Aorta (tissue), 5 donors: Measurements from ENCODE around the gene POLR2E. TPM values are rescaled to one million over a fixed set of nuclear protein-coding genes. Genes with fewer than 3 reads are reported as not detected.
"Not testable (repeated sequence)": the region's sequence is repeated elsewhere in the genome, so short reads cannot be mapped to it uniquely, and the experiment has no call there.

Experiments used
- ATAC-seq: fragments of 200-7000 bp; cut with Tn5 transposase; one replicate; pipeline ENCODE4 v1.9.1; 2022; ENCODE audit warnings: moderate library complexity; ENCODE audit not compliant: low FRiP score
- DNase-seq, 2 donors: peaks; one replicate each; pipeline ENCODE4 v3.0.0-alpha.2; 2020
- H3K27ac ChIP-seq, 2 donors: one replicate each; pipeline ENCODE4 v1.5.1; 2013; ENCODE audit warnings: low read length in 2 of 2, mild to moderate bottlenecking in 2 of 2, moderate library complexity in 2 of 2, control low read depth in 1 of 2, inconsistent platforms in 1 of 2, low read depth in 1 of 2
- H3K27me3 ChIP-seq, 2 donors: one replicate each; pipeline ENCODE4 v1.6.1; 2013; ENCODE audit warnings: control low read depth in 1 of 2, low read length in 1 of 2, mild to moderate bottlenecking in 1 of 2, moderate library complexity in 1 of 2; ENCODE audit not compliant: insufficient read depth in 2 of 2, control insufficient read depth in 1 of 2
- H3K36me3 ChIP-seq, 2 donors: one replicate each; pipeline ENCODE4 v1.6.1; 2013; ENCODE audit warnings: control low read depth in 1 of 2, low read length in 1 of 2, mild to moderate bottlenecking in 1 of 2; ENCODE audit not compliant: insufficient read depth in 2 of 2, control insufficient read depth in 1 of 2
- H3K4me1 ChIP-seq, 2 donors: one replicate each; pipeline ENCODE4 v1.6.1; 2013; ENCODE audit warnings: low read length in 2 of 2, control low read depth in 1 of 2, mild to moderate bottlenecking in 1 of 2, moderate library complexity in 1 of 2; ENCODE audit not compliant: insufficient read depth in 2 of 2, control insufficient read depth in 1 of 2
- H3K4me3 ChIP-seq, 2 donors: one replicate each; pipeline ENCODE4 v1.5.1; 2013; ENCODE audit warnings: low read length in 2 of 2, control low read depth in 1 of 2, mild to moderate bottlenecking in 1 of 2
- H3K9me3 ChIP-seq: one replicate; pipeline ENCODE4 v1.6.1; 2013; ENCODE audit warnings: mild to moderate bottlenecking, low read length; ENCODE audit not compliant: control insufficient read depth
- WGBS, 2 donors: extraction: QIAGEN DNeasy Blood & Tissue Kit; methylation state at CpG; one replicate each; pipeline ENCODE4 v1.1.7; 2013; 5-methylcytosine and 5-hydroxymethylcytosine counted together
- intact Hi-C, 2 donors: fragments of 100-400 bp; cut with DNase I; formaldehyde crosslinking; loops; one replicate each; pipeline versions ENCODE4 v1.14.2 to v1.15.0; 2022
- polyA plus RNA-seq, 2 donors: library from polyadenylated mRNA; stranded (reverse); fragments of 200-250 nt; gene quantifications; one replicate each; pipeline ENCODE4 v1.2.3, GENCODE V29; 2013
- total RNA-seq, 2 donors: library from RNA; stranded (reverse); fragmentation: NEBNext Ultra II Directional; extraction: Animal tissue kit (Norgen Biotek cat#: 25700); gene quantifications; one replicate each; pipeline ENCODE4 v1.2.1, GENCODE V29; 2021
- donor health status: healthy with polysubstance abuse.
- donor health status: Bipolar disorder and iron deficiency.
- donor health status: DM: no; HTN: no; CAD: no.
- donor health status: DM: no; HTN: no; CAD: no.
- donor health status: DM: yes; HTN: yes; CAD: no.

POLR2E gene
- total and polyA plus RNA-seq, 4 donors, result 83.5 to 116 (median 93.6) TPM

- no peaks in the 10 kb centered on the region for H3K27me3 ChIP-seq
- no peaks in the 10 kb centered on the region for H3K9me3 ChIP-seq
- no peak overlapping the region for H3K4me3 ChIP-seq
- peaks cover 0 to 6% of the 10 kb centered on the region in 2 donors for H3K36me3 ChIP-seq
- H3K4me1 ChIP-seq, result no peaks in the 10 kb centered on the region
- intact Hi-C loops, result no loop called here
- 93 to 96% methylated on average over 10 of the region's 10 CpGs for WGBS, 2 donors
- H3K27ac ChIP-seq, result no peak overlapping the region
- no peak for DNase-seq
- no peak for ATAC-seq
These were observed 26.2 kb upstream of the POLR2E start for GRCh38 chr19:1121395-1121794.

- no peak for DNase-seq
- ATAC-seq, result no peak
- 91 to 92% methylated on average over 45 to 50 of the region's 50 CpGs for WGBS, 2 donors
These were observed 24.5 kb upstream of the POLR2E start for GRCh38 chr19:1119475-1120217.

GRCh38 chr19:1118999-1119398 lies 23.8 kb upstream of the POLR2E start:
- peaks cover 0 to 6% of the 10 kb centered on the region in 2 donors for H3K36me3 ChIP-seq
- ATAC-seq (no peak), DNase-seq (no peak)
- H3K4me3 ChIP-seq, result no peak overlapping the region
- no peaks in the 10 kb centered on the region for H3K4me1 ChIP-seq
- 94 to 95% methylated on average over 34 of the region's 34 CpGs for WGBS, 2 donors
- H3K27ac ChIP-seq, result no peak overlapping the region
- no peaks in the 10 kb centered on the region for H3K9me3 ChIP-seq
- H3K27me3 ChIP-seq, result no peaks in the 10 kb centered on the region
- intact Hi-C loops, result no loop called here

More at GRCh38 chr19:1119475-1120217, 24.5 kb upstream of the POLR2E start:
- intact Hi-C loops, result no loop called here
- Histone ChIP-seq H3K36me3 (peaks cover 0 to 6% of the 10 kb centered on the region in 2 donors), H3K27ac (no peak overlapping the region), H3K9me3 (no peaks in the 10 kb centered on the region), H3K4me1 (no peaks in the 10 kb centered on the region), H3K4me3 (no peak overlapping the region), H3K27me3 (no peaks in the 10 kb centered on the region)

GRCh38 chr19:1117654-1118053 lies 22.5 kb upstream of the POLR2E start:
- no peaks in the 10 kb centered on the region for H3K4me1 ChIP-seq
- WGBS, 2 donors, result 93% methylated on average over 16 of the region's 16 CpGs
- ATAC-seq (no peak), DNase-seq (no peak)
- H3K4me3 ChIP-seq, result no peak overlapping the region
- H3K9me3 ChIP-seq, result no peaks in the 10 kb centered on the region
- H3K36me3 ChIP-seq, result peaks cover 0 to 6% of the 10 kb centered on the region in 2 donors
- intact Hi-C loops, result no loop called here
- H3K27me3 ChIP-seq, result no peaks in the 10 kb centered on the region
- H3K27ac ChIP-seq, result no peak overlapping the region

- DNase-seq, result no peak
- H3K27me3 ChIP-seq, result no peaks in the 10 kb centered on the region
- H3K4me3 ChIP-seq, result no peak overlapping the region
- H3K36me3 ChIP-seq, result peaks cover 0 to 6% of the 10 kb centered on the region in 2 donors
- no peaks in the 10 kb centered on the region for H3K9me3 ChIP-seq
- WGBS, 2 donors, result 91 to 92% methylated on average over 50 to 52 of the region's 52 CpGs
- no peaks in the 10 kb centered on the region for H3K4me1 ChIP-seq
- intact Hi-C loops, result no loop called here
- ATAC-seq, result no peak
- no peak overlapping the region for H3K27ac ChIP-seq
These were observed 21.8 kb upstream of the POLR2E start for GRCh38 chr19:1116726-1117581.

- 89 to 91% methylated on average over 32 to 35 of the region's 35 CpGs for WGBS, 2 donors
- Histone ChIP-seq H3K4me1 (no peaks in the 10 kb centered on the region), H3K27ac (no peak overlapping the region), H3K4me3 (no peak overlapping the region), H3K9me3 (no peaks in the 10 kb centered on the region), H3K36me3 (peaks cover 0 to 6% of the 10 kb centered on the region in 2 donors), H3K27me3 (no peaks in the 10 kb centered on the region)
- no peak for DNase-seq
- ATAC-seq, result no peak
- intact Hi-C loops, result no loop called here
These were observed 20.7 kb upstream of the POLR2E start for GRCh38 chr19:1115646-1116420.

GRCh38 chr19:1114728-1115127 lies 19.6 kb upstream of the POLR2E start:
- H3K36me3 ChIP-seq, DNase-seq, H3K4me1 ChIP-seq, H3K27me3 ChIP-seq, H3K27ac ChIP-seq, H3K4me3 ChIP-seq, H3K9me3 ChIP-seq, ATAC-seq: not testable (repeated sequence)
- WGBS, 2 donors, result 94% methylated on average over 9 of the region's 9 CpGs
- intact Hi-C loops, result loop anchor here (5.0 kb wide), 2 partner anchors 58 to 78 kb away; partner anchors contain the start of gene SBNO2 (in 1 of the 2)

- ATAC-seq (no peak), DNase-seq (no peak)
- Histone ChIP-seq H3K27me3 (no peaks in the 10 kb centered on the region), H3K9me3 (no peaks in the 10 kb centered on the region), H3K36me3 (peaks cover 0 to 6% of the 10 kb centered on the region in 2 donors), H3K4me3 (no peak overlapping the region), H3K27ac (peak overlapping the region in 1 of 2 donors; percentile 13), H3K4me1 (no peaks in the 10 kb centered on the region)
- intact Hi-C loops, result loop anchor here (5.0 kb wide), 2 partner anchors 58 to 78 kb away; partner anchors contain the start of gene SBNO2 (in 1 of the 2)
- 91% methylated on average over 25 of the region's 25 CpGs for WGBS, 2 donors
These were observed 18.9 kb upstream of the POLR2E start for GRCh38 chr19:1113986-1114483.
